Stimulated activated CD4-positive, alpha-beta T cell treated with anti-CD3 and anti-CD28 coated beads, Interleukin-4, amount 100 ng/mL, for 1 hour (primary cell): Measurements from ENCODE around the gene BID.
"Not testable (repeated sequence)": the region's sequence is repeated elsewhere in the genome, so short reads cannot be mapped to it uniquely, and the experiment has no call there.

Source experiments
- DNase-seq: peaks from one replicate; pipeline ENCODE4 v3.0.0-alpha.2; 2020

The BID gene

GRCh38 chr22:17698276-17698675, 76.0 kb downstream of the BID start:
- DNase-seq, result not testable (repeated sequence)

GRCh38 chr22:17697196-17697595, 77.1 kb downstream of the BID start:
- DNase-seq, result not testable (repeated sequence)

GRCh38 chr22:17695986-17696385, 78.3 kb downstream of the BID start:
- no peak for DNase-seq

GRCh38 chr22:17694752-17695151, 79.5 kb downstream of the BID start:
- no peak for DNase-seq

- DNase-seq, result no peak
Observed at GRCh38 chr22:17694193-17694592, 80.1 kb downstream of the BID start.

GRCh38 chr22:17692841-17693240, 81.4 kb downstream of the BID start:
- DNase-seq, result no peak

- DNase-seq, result no peak
Observed at GRCh38 chr22:17684245-17684644, 90.0 kb downstream of the BID start.
